ENCODE results near the gene DSP. TPM values are rescaled to one million over a fixed set of nuclear protein-coding genes. Genes with fewer than 3 reads are reported as not detected.
A peak's percentile ranks its signal among the peaks of the same experiment; 100 is the strongest.

DSP gene
- total RNA-seq, 1 experiment from 2014 or later: 76.1 TPM

DNA sequence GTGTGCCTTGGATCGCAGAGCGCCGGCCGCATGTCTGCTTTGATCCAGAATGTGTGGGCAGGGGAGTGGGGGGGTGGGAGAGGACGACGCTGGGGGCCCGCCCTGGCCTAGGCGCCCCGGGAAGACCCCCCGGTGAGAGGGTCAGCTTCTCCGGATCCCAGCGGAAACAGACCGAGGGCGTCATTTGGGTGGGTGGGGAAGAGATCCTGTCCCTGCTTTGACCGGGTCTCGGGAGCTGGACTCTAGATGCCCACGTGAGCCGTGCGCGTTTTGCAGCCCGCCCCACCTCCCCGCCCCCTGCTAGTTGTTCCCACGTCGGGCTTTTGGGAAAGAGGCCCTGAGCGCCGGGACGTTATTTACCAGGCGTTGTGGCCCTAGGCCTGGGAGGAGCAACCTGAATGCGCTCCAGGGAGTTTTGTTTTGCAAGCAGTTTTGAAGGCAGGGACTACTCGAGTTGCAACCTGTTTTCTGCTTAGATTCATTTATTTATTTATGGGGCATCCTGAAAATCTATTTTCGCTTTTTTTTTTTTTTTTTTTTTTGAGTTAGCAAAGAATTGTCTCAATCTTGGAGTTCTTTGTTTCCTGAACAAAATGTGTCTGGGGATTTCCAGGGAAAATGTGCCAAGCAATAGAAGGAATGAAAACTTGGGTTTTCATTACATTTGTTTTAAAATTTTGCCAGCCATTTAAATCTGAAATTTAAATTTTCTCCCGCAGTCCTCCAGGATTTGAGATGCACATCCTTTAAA, 1.6 kb downstream of the DSP start (continued):
- TF ChIP-seq, protein P1, sequence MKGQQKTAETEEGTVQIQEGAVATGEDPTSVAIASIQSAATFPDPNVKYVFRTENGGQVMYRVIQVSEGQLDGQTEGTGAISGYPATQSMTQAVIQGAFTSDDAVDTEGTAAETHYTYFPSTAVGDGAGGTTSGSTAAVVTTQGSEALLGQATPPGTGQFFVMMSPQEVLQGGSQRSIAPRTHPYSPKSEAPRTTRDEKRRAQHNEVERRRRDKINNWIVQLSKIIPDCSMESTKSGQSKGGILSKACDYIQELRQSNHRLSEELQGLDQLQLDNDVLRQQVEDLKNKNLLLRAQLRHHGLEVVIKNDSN (CRISPR knock-in tag; IDR thresholded peaks at IDR 0.05): no peak

- H3K9me3 Mint-ChIP-seq: no peaks in the 10 kb centered on the region
- ChIA-PET CTCF (no interaction called here), POLR2A (interaction anchor here (0.6 to 0.7 kb wide), 2 partner anchors 184 to 413 kb away, joined by 5 to 10 read pairs; no protein-coding TSS in a partner anchor)
- 0 out of 2 replicates have a peak, but pooled peaks cover 3% of the 10 kb centered on the region for H3K36me3 Mint-ChIP-seq
- ATAC-seq (no peak), DNase-seq (ENCODE audit: low spot score) (no peak)
- peak overlapping the region; percentile 88 for H3K4me3 Mint-ChIP-seq
- no peak for TF ChIP-seq NR3C1 (CRISPR knock-in tag; conservative IDR thresholded peaks at IDR 0.05; ENCODE audit: low read depth)
- no peak for TF ChIP-seq GRHL2 (CRISPR knock-in tag; IDR thresholded peaks at IDR 0.05; ENCODE audit: insufficient replicate concordance, severe bottlenecking)
- no peak for TF ChIP-seq ZMAT4 (CRISPR knock-in tag; IDR thresholded peaks at IDR 0.05)
- TF ChIP-seq HMGA2 (CRISPR knock-in tag; IDR thresholded peaks at IDR 0.05): no peak
- TF ChIP-seq NFATC4 (CRISPR knock-in tag; IDR thresholded peaks at IDR 0.05): no peak
- no peak for TF ChIP-seq PRRX2 (CRISPR knock-in tag; IDR thresholded peaks at IDR 0.05)
- no peak for TF ChIP-seq ZNF396 (CRISPR knock-in tag; IDR thresholded peaks at IDR 0.05; ENCODE audit: borderline replicate concordance)
- no peak for TF ChIP-seq ZNF317 (CRISPR knock-in tag; IDR thresholded peaks at IDR 0.05; ENCODE audit: borderline replicate concordance, low read depth)
- no peak for TF ChIP-seq NFYB (CRISPR knock-in tag; conservative IDR thresholded peaks at IDR 0.05; ENCODE audit: low read depth)
- no peak for TF ChIP-seq TCF7 (CRISPR knock-in tag; IDR thresholded peaks at IDR 0.05; ENCODE audit: low read depth)
- TF ChIP-seq, protein P2, sequence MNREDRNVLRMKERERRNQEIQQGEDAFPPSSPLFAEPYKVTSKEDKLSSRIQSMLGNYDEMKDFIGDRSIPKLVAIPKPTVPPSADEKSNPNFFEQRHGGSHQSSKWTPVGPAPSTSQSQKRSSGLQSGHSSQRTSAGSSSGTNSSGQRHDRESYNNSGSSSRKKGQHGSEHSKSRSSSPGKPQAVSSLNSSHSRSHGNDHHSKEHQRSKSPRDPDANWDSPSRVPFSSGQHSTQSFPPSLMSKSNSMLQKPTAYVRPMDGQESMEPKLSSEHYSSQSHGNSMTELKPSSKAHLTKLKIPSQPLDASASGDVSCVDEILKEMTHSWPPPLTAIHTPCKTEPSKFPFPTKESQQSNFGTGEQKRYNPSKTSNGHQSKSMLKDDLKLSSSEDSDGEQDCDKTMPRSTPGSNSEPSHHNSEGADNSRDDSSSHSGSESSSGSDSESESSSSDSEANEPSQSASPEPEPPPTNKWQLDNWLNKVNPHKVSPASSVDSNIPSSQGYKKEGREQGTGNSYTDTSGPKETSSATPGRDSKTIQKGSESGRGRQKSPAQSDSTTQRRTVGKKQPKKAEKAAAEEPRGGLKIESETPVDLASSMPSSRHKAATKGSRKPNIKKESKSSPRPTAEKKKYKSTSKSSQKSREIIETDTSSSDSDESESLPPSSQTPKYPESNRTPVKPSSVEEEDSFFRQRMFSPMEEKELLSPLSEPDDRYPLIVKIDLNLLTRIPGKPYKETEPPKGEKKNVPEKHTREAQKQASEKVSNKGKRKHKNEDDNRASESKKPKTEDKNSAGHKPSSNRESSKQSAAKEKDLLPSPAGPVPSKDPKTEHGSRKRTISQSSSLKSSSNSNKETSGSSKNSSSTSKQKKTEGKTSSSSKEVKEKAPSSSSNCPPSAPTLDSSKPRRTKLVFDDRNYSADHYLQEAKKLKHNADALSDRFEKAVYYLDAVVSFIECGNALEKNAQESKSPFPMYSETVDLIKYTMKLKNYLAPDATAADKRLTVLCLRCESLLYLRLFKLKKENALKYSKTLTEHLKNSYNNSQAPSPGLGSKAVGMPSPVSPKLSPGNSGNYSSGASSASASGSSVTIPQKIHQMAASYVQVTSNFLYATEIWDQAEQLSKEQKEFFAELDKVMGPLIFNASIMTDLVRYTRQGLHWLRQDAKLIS (CRISPR knock-in tag; IDR thresholded peaks at IDR 0.05; ENCODE audit: borderline replicate concordance): no peak
- no peak for TF ChIP-seq TP53 (CRISPR knock-in tag; IDR thresholded peaks at IDR 0.05)
- TF ChIP-seq, protein P3, sequence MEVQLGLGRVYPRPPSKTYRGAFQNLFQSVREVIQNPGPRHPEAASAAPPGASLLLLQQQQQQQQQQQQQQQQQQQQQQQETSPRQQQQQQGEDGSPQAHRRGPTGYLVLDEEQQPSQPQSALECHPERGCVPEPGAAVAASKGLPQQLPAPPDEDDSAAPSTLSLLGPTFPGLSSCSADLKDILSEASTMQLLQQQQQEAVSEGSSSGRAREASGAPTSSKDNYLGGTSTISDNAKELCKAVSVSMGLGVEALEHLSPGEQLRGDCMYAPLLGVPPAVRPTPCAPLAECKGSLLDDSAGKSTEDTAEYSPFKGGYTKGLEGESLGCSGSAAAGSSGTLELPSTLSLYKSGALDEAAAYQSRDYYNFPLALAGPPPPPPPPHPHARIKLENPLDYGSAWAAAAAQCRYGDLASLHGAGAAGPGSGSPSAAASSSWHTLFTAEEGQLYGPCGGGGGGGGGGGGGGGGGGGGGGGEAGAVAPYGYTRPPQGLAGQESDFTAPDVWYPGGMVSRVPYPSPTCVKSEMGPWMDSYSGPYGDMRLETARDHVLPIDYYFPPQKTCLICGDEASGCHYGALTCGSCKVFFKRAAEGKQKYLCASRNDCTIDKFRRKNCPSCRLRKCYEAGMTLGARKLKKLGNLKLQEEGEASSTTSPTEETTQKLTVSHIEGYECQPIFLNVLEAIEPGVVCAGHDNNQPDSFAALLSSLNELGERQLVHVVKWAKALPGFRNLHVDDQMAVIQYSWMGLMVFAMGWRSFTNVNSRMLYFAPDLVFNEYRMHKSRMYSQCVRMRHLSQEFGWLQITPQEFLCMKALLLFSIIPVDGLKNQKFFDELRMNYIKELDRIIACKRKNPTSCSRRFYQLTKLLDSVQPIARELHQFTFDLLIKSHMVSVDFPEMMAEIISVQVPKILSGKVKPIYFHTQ (CRISPR knock-in tag; IDR thresholded peaks at IDR 0.05): no peak
- no peak for TF ChIP-seq TEAD4 (CRISPR knock-in tag; IDR thresholded peaks at IDR 0.05)
- TF ChIP-seq, protein P1 (CRISPR knock-in tag; IDR thresholded peaks at IDR 0.05): no peak
- TF ChIP-seq, protein P4, sequence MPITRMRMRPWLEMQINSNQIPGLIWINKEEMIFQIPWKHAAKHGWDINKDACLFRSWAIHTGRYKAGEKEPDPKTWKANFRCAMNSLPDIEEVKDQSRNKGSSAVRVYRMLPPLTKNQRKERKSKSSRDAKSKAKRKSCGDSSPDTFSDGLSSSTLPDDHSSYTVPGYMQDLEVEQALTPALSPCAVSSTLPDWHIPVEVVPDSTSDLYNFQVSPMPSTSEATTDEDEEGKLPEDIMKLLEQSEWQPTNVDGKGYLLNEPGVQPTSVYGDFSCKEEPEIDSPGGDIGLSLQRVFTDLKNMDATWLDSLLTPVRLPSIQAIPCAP (CRISPR knock-in tag; IDR thresholded peaks at IDR 0.05): no peak
- TF ChIP-seq ZNF425 (CRISPR knock-in tag; conservative IDR thresholded peaks at IDR 0.05): no peak
- peaks cover 27% of the 10 kb centered on the region for H3K27me3 Mint-ChIP-seq (ENCODE audit: low read depth)
- peak overlapping the region; percentile 27 for H3K27ac Mint-ChIP-seq
- peaks cover 57% of the 10 kb centered on the region for H3K4me1 Mint-ChIP-seq
Measured at GRCh38 chr6:7543789-7544424, 2.4 kb downstream of the DSP start.
